GM12878 (cell line): ENCODE results near the gene BSCL2. TPM values are rescaled to one million over a fixed set of nuclear protein-coding genes. Genes with fewer than 3 reads are reported as not detected.

Experiments used
- ASH2L ChIP-seq: fragments of 300-600, 200-600 bp; sonication (generic); IDR thresholded peaks from 2 replicates; pipeline ENCODE4 v1.6.1; 2017; ENCODE audit warnings: low read depth, mild to moderate bottlenecking, borderline replicate concordance
- CHD1 ChIP-seq: IDR thresholded peaks from 2 replicates; pipeline ENCODE4 v1.6.1; 2012; ENCODE audit warnings: low read depth, low read length, improper control_type of control experiment
- CREB1 ChIP-seq: IDR thresholded peaks from 2 replicates; pipeline ENCODE4 v1.6.1; 2012; ENCODE audit warnings: low read depth, mild to moderate bottlenecking, inconsistent platforms
- DPF2 ChIP-seq: fragments of 450-650 bp; IDR thresholded peaks from 2 replicates; pipeline ENCODE4 v1.6.1; 2017; ENCODE audit warnings: mild to moderate bottlenecking
- FOXM1 ChIP-seq: IDR thresholded peaks from 2 replicates; pipeline ENCODE4 v1.6.1; 2012; ENCODE audit warnings: low read depth, mild to moderate bottlenecking, inconsistent platforms, low read length, moderate library complexity
- HCFC1 ChIP-seq: fragments of 150-350 bp; IDR thresholded peaks from 2 replicates; pipeline ENCODE4 v1.6.1; 2014; ENCODE audit warnings: low read length
- HSF1 ChIP-seq: fragments of 150-350 bp; IDR thresholded peaks from 2 replicates; pipeline ENCODE4 v1.6.1; 2014; ENCODE audit warnings: mild to moderate bottlenecking, low read depth, low read length
- IRF4 ChIP-seq: IDR thresholded peaks from 2 replicates; pipeline ENCODE4 v1.6.1; 2011; ENCODE audit warnings: low read depth, low read length
- MEF2A ChIP-seq: IDR thresholded peaks from 2 replicates; pipeline ENCODE4 v1.6.1; 2011; ENCODE audit warnings: low read depth, mild to moderate bottlenecking, low read length, moderate library complexity; ENCODE audit not compliant: insufficient read depth
- NR2C2 ChIP-seq: IDR thresholded peaks from 2 replicates; pipeline ENCODE4 v1.6.1; 2011; ENCODE audit warnings: borderline replicate concordance, low read depth; ENCODE audit not compliant: control insufficient read depth, insufficient read length
- PAX5 ChIP-seq: IDR thresholded peaks from 2 replicates; pipeline ENCODE4 v1.6.1; 2011; ENCODE audit warnings: low read depth, low read length, borderline replicate concordance
- PAX8 ChIP-seq: fragments of 450-650 bp; IDR thresholded peaks from 2 replicates; pipeline ENCODE4 v1.6.1; 2017; ENCODE audit warnings: mild to moderate bottlenecking, moderate library complexity
- RBBP5 ChIP-seq: fragments of 200-600 bp; sonication (generic); conservative IDR thresholded peaks from 2 replicates; pipeline ENCODE4 v1.6.1; 2016
- SIN3A ChIP-seq: IDR thresholded peaks from 2 replicates; pipeline ENCODE4 v1.6.1; 2012; ENCODE audit warnings: low read depth, low read length, improper control_type of control experiment
- SIX5 ChIP-seq: IDR thresholded peaks from 2 replicates; pipeline ENCODE4 v1.6.1; 2011; ENCODE audit warnings: mild to moderate bottlenecking, low read depth, low read length, moderate library complexity; ENCODE audit not compliant: severe bottlenecking
- SPI1 ChIP-seq: IDR thresholded peaks from 2 replicates; pipeline ENCODE4 v1.6.1; 2011; ENCODE audit warnings: low read depth, mild to moderate bottlenecking, low read length, moderate library complexity, borderline replicate concordance; ENCODE audit not compliant: insufficient read depth
- SRF ChIP-seq, 2 experiments: IDR thresholded peaks; 2 replicates each; pipeline ENCODE4 v1.6.1; 2011; ENCODE audit warnings: low read depth in 2 of 2, low read length in 2 of 2, mild to moderate bottlenecking in 1 of 2, moderate library complexity in 1 of 2
- ZNF217 ChIP-seq: fragments of 450-650 bp; IDR thresholded peaks from 2 replicates; pipeline ENCODE4 v1.6.1; 2017; ENCODE audit warnings: antibody characterized with exemption, mild to moderate bottlenecking
- ZNF384 ChIP-seq: IDR thresholded peaks from 2 replicates; pipeline ENCODE4 v1.6.1; 2012; ENCODE audit warnings: low read depth, mild to moderate bottlenecking, low read length, improper control_type of control experiment, borderline replicate concordance
- ZNF622 ChIP-seq: fragments of 450-650 bp; IDR thresholded peaks from 2 replicates; pipeline ENCODE4 v1.6.1; 2017; ENCODE audit warnings: mild to moderate bottlenecking, inconsistent platforms
- polyA plus RNA-seq, 11 experiments: library from polyadenylated mRNA; depleted of rRNA in 4 of 11; unstranded in 6 of 11; stranded (reverse) in 5 of 11; fragments of >200 nt; fragmentation: Nextera tagmentation in 4 of 11; fragmentation: Illumina TruSeq in 1 of 11; extraction: Ambion mirVana in 4 of 11; extraction: Trizol in 1 of 11; gene quantifications; 1 replicate in 1 of 11; 2 replicates in 10 of 11; pipeline versions ENCODE4 v1.2.1 to v1.2.3, GENCODE V29; 2011 to 2016; ENCODE audit warnings: inconsistent platforms in 2 of 11, missing spikeins in 2 of 11, low read depth in 1 of 11
- total RNA-seq, 4 experiments: library from RNA; depleted of rRNA in 3 of 4; stranded (reverse); fragments of >200 nt in 3 of 4; fragmentation: Illumina TruSeq in 1 of 4; extraction: Trizol in 1 of 4; gene quantifications; 2 replicates each; pipeline versions ENCODE4 v1.2.1 to v1.2.3, GENCODE V29; 2013 to 2021
- TF ChIP-seq, protein P1 (sequence below): fragments of 450-650 bp; IDR thresholded peaks from 2 replicates; pipeline ENCODE4 v1.6.1; 2016; ENCODE audit warnings: mild to moderate bottlenecking, moderate library complexity, borderline replicate concordance
- TF ChIP-seq, protein P2 (sequence below): fragments of 450-650 bp; IDR thresholded peaks from 2 replicates; pipeline ENCODE4 v1.6.1; 2017; ENCODE audit warnings: mild to moderate bottlenecking
- TF ChIP-seq, protein P3 (sequence below): fragments of 450-650 bp; formaldehyde crosslinking; IDR thresholded peaks from 2 replicates; pipeline ENCODE4 v1.5.0; 2022; ENCODE audit warnings: mild to moderate bottlenecking, missing genetic modification characterization

BSCL2 gene
- total and polyA plus RNA-seq, 10 of the 15 experiments (the other 5 are each of a cell fraction or from before 2014, with no cell fraction given): 12.3 to 57.9 (median 21.8) TPM

- no peak for TF ChIP-seq NR2C2
- TF ChIP-seq PAX5: no peak
- TF ChIP-seq, protein P1, sequence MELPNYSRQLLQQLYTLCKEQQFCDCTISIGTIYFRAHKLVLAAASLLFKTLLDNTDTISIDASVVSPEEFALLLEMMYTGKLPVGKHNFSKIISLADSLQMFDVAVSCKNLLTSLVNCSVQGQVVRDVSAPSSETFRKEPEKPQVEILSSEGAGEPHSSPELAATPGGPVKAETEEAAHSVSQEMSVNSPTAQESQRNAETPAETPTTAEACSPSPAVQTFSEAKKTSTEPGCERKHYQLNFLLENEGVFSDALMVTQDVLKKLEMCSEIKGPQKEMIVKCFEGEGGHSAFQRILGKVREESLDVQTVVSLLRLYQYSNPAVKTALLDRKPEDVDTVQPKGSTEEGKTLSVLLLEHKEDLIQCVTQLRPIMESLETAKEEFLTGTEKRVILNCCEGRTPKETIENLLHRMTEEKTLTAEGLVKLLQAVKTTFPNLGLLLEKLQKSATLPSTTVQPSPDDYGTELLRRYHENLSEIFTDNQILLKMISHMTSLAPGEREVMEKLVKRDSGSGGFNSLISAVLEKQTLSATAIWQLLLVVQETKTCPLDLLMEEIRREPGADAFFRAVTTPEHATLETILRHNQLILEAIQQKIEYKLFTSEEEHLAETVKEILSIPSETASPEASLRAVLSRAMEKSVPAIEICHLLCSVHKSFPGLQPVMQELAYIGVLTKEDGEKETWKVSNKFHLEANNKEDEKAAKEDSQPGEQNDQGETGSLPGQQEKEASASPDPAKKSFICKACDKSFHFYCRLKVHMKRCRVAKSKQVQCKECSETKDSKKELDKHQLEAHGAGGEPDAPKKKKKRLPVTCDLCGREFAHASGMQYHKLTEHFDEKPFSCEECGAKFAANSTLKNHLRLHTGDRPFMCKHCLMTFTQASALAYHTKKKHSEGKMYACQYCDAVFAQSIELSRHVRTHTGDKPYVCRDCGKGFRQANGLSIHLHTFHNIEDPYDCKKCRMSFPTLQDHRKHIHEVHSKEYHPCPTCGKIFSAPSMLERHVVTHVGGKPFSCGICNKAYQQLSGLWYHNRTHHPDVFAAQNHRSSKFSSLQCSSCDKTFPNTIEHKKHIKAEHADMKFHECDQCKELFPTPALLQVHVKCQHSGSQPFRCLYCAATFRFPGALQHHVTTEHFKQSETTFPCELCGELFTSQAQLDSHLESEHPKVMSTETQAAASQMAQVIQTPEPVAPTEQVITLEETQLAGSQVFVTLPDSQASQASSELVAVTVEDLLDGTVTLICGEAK: no peak
- no peak for TF ChIP-seq CREB1
- no peak for TF ChIP-seq ASH2L
- TF ChIP-seq IRF4: no peak
- TF ChIP-seq FOXM1: no peak
- no peak for TF ChIP-seq SPI1
- no peak for TF ChIP-seq SIN3A
- TF ChIP-seq SRF (IDR thresholded peaks at IDR 0.05; ENCODE audit: low read depth in 2 of 2, low read length in 2 of 2): no peak
- no peak for TF ChIP-seq ZNF622
- 0 out of 2 replicates have a peak, but pooled peaks have one; percentile 7 for TF ChIP-seq ZNF384
- TF ChIP-seq DPF2: peak; percentile 86
- TF ChIP-seq MEF2A: no peak
- TF ChIP-seq SIX5: no peak
- no peak for TF ChIP-seq PAX8
- TF ChIP-seq, protein P2, sequence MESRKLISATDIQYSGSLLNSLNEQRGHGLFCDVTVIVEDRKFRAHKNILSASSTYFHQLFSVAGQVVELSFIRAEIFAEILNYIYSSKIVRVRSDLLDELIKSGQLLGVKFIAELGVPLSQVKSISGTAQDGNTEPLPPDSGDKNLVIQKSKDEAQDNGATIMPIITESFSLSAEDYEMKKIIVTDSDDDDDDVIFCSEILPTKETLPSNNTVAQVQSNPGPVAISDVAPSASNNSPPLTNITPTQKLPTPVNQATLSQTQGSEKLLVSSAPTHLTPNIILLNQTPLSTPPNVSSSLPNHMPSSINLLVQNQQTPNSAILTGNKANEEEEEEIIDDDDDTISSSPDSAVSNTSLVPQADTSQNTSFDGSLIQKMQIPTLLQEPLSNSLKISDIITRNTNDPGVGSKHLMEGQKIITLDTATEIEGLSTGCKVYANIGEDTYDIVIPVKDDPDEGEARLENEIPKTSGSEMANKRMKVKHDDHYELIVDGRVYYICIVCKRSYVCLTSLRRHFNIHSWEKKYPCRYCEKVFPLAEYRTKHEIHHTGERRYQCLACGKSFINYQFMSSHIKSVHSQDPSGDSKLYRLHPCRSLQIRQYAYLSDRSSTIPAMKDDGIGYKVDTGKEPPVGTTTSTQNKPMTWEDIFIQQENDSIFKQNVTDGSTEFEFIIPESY: no peak
- no peak for TF ChIP-seq HCFC1
- TF ChIP-seq, protein P3, sequence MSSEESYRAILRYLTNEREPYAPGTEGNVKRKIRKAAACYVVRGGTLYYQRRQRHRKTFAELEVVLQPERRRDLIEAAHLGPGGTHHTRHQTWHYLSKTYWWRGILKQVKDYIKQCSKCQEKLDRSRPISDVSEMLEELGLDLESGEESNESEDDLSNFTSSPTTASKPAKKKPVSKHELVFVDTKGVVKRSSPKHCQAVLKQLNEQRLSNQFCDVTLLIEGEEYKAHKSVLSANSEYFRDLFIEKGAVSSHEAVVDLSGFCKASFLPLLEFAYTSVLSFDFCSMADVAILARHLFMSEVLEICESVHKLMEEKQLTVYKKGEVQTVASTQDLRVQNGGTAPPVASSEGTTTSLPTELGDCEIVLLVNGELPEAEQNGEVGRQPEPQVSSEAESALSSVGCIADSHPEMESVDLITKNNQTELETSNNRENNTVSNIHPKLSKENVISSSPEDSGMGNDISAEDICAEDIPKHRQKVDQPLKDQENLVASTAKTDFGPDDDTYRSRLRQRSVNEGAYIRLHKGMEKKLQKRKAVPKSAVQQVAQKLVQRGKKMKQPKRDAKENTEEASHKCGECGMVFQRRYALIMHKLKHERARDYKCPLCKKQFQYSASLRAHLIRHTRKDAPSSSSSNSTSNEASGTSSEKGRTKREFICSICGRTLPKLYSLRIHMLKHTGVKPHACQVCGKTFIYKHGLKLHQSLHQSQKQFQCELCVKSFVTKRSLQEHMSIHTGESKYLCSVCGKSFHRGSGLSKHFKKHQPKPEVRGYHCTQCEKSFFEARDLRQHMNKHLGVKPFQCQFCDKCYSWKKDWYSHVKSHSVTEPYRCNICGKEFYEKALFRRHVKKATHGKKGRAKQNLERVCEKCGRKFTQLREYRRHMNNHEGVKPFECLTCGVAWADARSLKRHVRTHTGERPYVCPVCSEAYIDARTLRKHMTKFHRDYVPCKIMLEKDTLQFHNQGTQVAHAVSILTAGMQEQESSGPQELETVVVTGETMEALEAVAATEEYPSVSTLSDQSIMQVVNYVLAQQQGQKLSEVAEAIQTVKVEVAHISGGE (CRISPR knock-in tag): no peak
- no peak; the same call in 1 of the 2 replicates for TF ChIP-seq CHD1
- TF ChIP-seq ZNF217: 0 out of 2 replicates have a peak, but pooled peaks have one; percentile 67
- TF ChIP-seq RBBP5: no peak
- no peak for TF ChIP-seq HSF1
Measured at GRCh38 chr11:62726915-62727164, 19.6 kb upstream of the BSCL2 start (continued).
